HCT116 (cell line): ENCODE measurements around the gene RTN4RL1.

Source experiments
- EGR1 ChIP-seq: IDR thresholded peaks from 2 replicates; pipeline ENCODE4 v1.6.1; 2012; ENCODE audit warnings: low read depth
- ELF1 ChIP-seq: IDR thresholded peaks from 2 replicates; pipeline ENCODE4 v1.6.1; 2012; ENCODE audit warnings: low read depth, borderline replicate concordance
- EZH2 ChIP-seq: fragments of 200-600 bp; sonication (generic); IDR thresholded peaks from 2 replicates; pipeline ENCODE4 v1.6.1; 2017; ENCODE audit warnings: antibody characterized with exemption, mixed run types
- FOSL1 ChIP-seq: IDR thresholded peaks from 2 replicates; pipeline ENCODE4 v1.6.1; 2012; ENCODE audit warnings: low read depth
- MAX ChIP-seq: IDR thresholded peaks from 2 replicates; pipeline ENCODE4 v1.6.1; 2012
- POLR2A ChIP-seq: IDR thresholded peaks from 2 replicates; pipeline ENCODE4 v1.7.0; 2011; ENCODE audit warnings: borderline replicate concordance; ENCODE audit not compliant: insufficient read depth, insufficient read length; ENCODE audit errors: extremely low read depth
- POLR2AphosphoS5 ChIP-seq: IDR thresholded peaks from 2 replicates; pipeline ENCODE4 v1.6.1; 2011; ENCODE audit warnings: mild to moderate bottlenecking, low read depth, low read length, moderate library complexity
- RAD21 ChIP-seq: IDR thresholded peaks from 2 replicates; pipeline ENCODE4 v1.6.1; 2012; ENCODE audit warnings: low read depth, mild to moderate bottlenecking
- YY1 ChIP-seq: IDR thresholded peaks from 2 replicates; pipeline ENCODE4 v1.6.1; 2011; ENCODE audit warnings: low read length, low read depth, moderate library complexity, mild to moderate bottlenecking; ENCODE audit not compliant: insufficient replicate concordance; ENCODE audit errors: extremely low read depth
- TF ChIP-seq, protein P1 (sequence below), 3 experiments: fragments of 200-600 bp in 1 of 3; sonication (generic) in 1 of 3; IDR thresholded peaks in 2 of 3; conservative IDR thresholded peaks in 1 of 3; 2 replicates each; pipeline ENCODE4 v1.5.1; 2012 to 2017; ENCODE audit warnings: low read depth in 2 of 3, low read length in 2 of 3, antibody characterized with exemption in 1 of 3, borderline replicate concordance in 1 of 3, control low read depth in 1 of 3, mild to moderate bottlenecking in 1 of 3, mixed read lengths in 1 of 3, mixed run types in 1 of 3, moderate library complexity in 1 of 3; ENCODE audit not compliant: insufficient read depth in 1 of 3
- TF ChIP-seq, protein P2 (sequence below): IDR thresholded peaks from 2 replicates; pipeline ENCODE4 v1.6.1; 2012; ENCODE audit warnings: low read depth

DNA sequence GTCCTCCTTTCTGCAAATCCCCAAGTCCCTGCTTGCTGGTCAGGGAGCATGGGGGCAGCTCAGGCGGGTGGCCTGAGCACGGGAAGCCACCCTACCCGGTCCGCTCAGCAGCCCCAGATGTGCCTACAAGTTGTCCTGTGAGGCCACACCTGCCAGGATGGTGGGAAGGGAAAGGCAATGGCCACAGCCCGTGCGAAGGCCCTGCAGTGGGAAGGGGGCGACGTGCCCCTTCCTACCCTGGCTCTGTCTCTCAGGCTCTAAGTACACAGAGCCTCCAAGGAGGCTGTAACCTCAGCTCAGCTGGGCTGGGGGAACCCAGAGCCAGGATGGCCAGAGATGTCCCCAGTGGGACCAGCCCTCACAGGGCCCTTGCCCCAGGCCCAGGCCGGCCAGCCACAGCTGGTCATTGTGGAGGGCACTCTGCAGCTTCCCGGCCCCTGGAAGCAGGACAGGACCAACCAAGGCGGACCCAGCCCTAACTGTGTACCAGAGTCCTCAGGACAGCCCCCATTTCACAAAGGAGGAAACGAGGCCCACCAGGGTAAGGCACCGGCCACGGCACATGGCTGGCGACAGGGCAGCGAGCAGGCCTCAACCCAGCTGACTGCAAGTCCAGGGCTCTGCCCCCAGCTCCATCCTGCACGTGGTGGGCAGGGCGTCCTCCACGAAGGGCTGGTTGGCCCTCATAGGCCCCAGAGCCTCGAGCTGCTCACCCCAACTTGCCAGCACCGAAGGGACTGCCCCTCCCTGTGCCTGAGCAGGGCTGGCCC lies 82.3 kb downstream of the RTN4RL1 start:
- TF ChIP-seq, protein P1, sequence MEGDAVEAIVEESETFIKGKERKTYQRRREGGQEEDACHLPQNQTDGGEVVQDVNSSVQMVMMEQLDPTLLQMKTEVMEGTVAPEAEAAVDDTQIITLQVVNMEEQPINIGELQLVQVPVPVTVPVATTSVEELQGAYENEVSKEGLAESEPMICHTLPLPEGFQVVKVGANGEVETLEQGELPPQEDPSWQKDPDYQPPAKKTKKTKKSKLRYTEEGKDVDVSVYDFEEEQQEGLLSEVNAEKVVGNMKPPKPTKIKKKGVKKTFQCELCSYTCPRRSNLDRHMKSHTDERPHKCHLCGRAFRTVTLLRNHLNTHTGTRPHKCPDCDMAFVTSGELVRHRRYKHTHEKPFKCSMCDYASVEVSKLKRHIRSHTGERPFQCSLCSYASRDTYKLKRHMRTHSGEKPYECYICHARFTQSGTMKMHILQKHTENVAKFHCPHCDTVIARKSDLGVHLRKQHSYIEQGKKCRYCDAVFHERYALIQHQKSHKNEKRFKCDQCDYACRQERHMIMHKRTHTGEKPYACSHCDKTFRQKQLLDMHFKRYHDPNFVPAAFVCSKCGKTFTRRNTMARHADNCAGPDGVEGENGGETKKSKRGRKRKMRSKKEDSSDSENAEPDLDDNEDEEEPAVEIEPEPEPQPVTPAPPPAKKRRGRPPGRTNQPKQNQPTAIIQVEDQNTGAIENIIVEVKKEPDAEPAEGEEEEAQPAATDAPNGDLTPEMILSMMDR (IDR thresholded peaks at IDR 0.05 in 2 of 3, conservative IDR thresholded peaks at IDR 0.05 in 1 of 3; ENCODE audit: borderline replicate concordance in 1 of 3, insufficient read depth in 1 of 3, low read depth in 2 of 3, low read length in 2 of 3), result no peak
- no peak for TF ChIP-seq POLR2A
- TF ChIP-seq EZH2, result no peak
- no peak for TF ChIP-seq ELF1
- TF ChIP-seq FOSL1, result no peak
- no peak for TF ChIP-seq MAX
- no peak for TF ChIP-seq RAD21
- TF ChIP-seq, protein P2, sequence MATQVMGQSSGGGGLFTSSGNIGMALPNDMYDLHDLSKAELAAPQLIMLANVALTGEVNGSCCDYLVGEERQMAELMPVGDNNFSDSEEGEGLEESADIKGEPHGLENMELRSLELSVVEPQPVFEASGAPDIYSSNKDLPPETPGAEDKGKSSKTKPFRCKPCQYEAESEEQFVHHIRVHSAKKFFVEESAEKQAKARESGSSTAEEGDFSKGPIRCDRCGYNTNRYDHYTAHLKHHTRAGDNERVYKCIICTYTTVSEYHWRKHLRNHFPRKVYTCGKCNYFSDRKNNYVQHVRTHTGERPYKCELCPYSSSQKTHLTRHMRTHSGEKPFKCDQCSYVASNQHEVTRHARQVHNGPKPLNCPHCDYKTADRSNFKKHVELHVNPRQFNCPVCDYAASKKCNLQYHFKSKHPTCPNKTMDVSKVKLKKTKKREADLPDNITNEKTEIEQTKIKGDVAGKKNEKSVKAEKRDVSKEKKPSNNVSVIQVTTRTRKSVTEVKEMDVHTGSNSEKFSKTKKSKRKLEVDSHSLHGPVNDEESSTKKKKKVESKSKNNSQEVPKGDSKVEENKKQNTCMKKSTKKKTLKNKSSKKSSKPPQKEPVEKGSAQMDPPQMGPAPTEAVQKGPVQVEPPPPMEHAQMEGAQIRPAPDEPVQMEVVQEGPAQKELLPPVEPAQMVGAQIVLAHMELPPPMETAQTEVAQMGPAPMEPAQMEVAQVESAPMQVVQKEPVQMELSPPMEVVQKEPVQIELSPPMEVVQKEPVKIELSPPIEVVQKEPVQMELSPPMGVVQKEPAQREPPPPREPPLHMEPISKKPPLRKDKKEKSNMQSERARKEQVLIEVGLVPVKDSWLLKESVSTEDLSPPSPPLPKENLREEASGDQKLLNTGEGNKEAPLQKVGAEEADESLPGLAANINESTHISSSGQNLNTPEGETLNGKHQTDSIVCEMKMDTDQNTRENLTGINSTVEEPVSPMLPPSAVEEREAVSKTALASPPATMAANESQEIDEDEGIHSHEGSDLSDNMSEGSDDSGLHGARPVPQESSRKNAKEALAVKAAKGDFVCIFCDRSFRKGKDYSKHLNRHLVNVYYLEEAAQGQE, result no peak
- TF ChIP-seq YY1, result no peak
- no peak for TF ChIP-seq POLR2AphosphoS5
- TF ChIP-seq EGR1, result no peak
